NCI-H1092 treated with DMSO at 0.1 percent for 48 hours (cell line): Measurements from ENCODE around the gene SYNJ2.

Experiments used
- DNase-seq: peaks from one replicate; lab custom pipeline; 2025; lab: John Stamatoyannopoulos, UW

SYNJ2 gene

GRCh38 chr6:158026901-158027589 lies 45.4 kb downstream of the SYNJ2 start:
- DNase-seq: no peak

- no peak for DNase-seq
Measured at GRCh38 chr6:158027590-158028285, 46.1 kb downstream of the SYNJ2 start.

- DNase-seq: no peak
Measured at GRCh38 chr6:158028421-158028820, 46.8 kb downstream of the SYNJ2 start.

DNA sequence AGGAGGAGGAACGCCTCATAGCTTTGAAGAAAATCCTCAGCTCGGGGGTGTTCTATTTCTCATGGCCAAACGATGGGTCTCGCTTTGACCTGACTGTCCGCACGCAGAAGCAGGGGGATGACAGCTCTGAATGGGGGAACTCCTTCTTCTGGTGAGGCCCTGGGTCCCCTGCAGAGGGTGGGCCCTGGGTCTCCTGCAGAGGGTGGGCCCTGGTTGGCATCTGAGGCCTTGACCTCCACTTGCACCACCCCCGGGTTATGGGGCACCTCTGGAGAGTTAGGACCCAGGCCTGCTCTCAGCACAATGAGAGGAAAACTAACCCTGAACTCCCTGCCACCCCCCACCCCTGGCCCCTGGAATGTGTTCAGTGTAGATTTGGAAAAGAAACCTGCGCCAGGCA lies 47.2 kb downstream of the SYNJ2 start:
- no peak for DNase-seq

DNA sequence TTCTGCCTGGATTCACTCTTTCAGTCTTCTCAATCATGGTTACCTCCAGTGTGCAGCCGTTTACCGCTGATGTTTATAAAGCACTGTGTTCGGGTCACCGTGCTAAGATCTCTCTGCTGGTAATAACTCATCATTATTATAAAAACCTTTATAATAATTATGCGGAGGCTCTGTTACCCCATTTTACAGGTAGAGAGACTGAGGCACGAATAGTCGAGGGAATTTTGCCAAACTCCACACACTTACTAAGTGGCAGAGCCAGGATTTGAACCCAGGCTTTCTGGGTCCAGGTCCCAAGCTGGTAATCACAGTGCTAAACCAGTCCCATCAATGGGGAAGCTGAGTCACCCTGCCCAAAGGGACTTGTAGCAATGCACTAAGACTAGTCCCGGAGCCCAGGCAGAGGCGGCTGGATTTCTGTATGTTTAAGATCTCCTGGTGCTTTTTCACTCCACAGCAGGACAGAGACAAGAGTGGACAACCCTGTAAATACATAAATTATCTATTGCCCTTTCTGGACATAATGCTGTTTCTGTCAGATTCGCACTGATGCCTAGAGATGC lies 48.1 kb downstream of the SYNJ2 start:
- no peak for DNase-seq

- no peak for DNase-seq
Measured at GRCh38 chr6:158030380-158031300, 49.0 kb downstream of the SYNJ2 start.

GRCh38 chr6:158031381-158032353 lies 50.0 kb downstream of the SYNJ2 start:
- no peak for DNase-seq

DNA sequence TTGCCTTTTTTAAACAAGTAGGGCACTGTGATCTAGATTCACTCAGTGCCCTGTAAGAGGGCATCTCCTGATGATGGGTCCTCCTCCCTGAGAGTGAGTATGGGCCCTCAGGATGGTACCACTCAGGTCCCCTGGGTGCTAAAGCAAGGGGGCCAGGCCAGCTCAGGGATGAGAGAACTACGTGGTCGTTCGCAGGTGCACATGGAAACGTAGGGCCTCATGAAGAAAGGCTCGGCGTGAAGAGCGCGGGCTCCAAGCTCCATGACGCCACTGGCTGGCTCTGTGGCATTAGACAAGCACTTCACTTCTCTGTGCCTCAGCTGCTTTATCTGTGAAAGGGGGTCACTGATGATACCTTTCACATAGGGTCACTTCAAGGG lies 50.7 kb downstream of the SYNJ2 start:
- DNase-seq: no peak

- DNase-seq: no peak
Measured at GRCh38 chr6:158033077-158033750, 51.6 kb downstream of the SYNJ2 start.

- no peak for DNase-seq
Measured at GRCh38 chr6:158033751-158034702, 52.4 kb downstream of the SYNJ2 start.

DNA sequence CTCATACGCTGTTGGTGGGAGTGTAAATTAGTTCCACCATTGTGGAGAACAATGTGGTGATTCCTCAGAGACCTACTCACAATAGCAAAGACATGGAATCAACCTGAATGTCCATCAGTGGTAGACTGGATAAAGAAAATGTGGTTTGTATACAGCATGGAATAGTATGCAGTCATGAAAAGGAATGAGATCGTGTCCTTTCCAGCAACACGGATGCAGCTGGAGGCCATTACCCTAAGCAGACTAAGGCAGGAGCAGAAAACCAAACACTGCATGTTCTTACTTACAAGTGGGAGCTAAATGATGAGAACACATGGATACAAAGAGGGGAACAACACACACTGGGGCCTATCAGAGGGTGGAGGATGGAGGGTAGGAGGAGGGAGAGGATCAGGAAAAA lies 54.6 kb downstream of the SYNJ2 start:
- DNase-seq: no peak

DNA sequence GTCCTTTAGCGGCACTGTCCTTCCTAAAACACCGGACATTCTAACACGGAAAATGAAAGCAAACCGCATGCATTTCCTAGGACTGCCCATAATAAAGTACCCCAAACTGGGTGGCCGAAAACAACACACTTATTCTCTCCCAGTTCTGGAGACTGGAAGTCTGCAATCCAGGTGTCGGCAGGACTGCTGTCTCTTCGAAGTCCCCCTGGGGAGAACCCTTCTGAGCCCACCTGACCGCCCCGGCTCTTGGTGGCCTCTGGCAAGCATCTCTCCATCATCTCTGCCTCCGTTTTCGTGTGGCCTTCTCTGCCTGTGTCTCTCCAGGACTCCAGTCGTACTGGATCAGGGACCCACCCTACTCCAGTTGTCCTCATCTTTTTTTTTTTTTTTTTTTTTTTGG lies 55.4 kb downstream of the SYNJ2 start:
- no peak for DNase-seq

DNA sequence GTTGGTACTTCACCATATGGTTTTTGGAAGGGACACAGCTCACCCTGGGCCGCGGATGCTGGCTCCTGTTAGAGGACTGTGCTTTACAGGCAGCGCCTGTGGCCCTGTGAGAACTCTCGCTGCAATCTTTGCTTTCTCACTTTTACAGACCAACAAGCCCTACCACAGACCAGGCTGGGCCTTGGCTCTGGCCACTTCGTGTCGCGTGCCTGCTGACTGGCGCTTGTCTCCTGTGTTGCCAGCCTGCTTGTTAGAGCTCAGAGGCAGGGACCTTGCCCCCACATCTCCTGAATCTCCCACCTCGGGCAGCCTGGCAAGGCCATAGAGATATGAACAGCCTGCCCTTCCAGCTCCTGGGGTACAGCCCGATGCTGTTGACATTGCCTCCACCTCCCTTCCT lies 56.1 kb downstream of the SYNJ2 start:
- DNase-seq: no peak

GRCh38 chr6:158038291-158039177 lies 56.9 kb downstream of the SYNJ2 start:
- DNase-seq: no peak

DNA sequence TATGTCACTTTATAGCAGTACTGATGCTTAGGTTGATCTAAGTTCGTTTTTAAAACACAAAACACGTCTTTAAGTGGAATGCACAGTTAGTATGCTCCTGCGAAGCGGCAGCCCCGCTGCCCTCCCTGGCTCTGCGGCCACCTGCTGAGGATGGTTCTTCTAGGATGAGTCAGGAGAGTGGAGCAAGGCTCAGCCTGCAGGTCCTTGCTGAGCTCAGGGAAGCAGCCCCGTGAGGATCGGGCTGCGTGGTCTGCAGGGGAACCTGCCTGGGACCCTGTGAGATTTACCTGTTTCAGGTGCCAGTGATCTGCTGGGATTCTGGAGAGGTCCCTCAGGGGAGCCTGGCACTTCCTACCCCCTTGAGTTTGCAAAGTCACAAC lies 57.5 kb downstream of the SYNJ2 start:
- no peak for DNase-seq

GRCh38 chr6:158039571-158040050 lies 57.9 kb downstream of the SYNJ2 start:
- no peak for DNase-seq

GRCh38 chr6:158040051-158040803 lies 58.6 kb downstream of the SYNJ2 start:
- DNase-seq: no peak
